Mesenchymal stem cell (in vitro differentiated cells and primary cell): ENCODE results near the gene USP28.

Experiments used
- DNase-seq: peaks from one replicate; pipeline ENCODE4 v3.0.0-alpha.2; 2013
- H2AFZ ChIP-seq: one replicate; pipeline ENCODE4 v1.6.1; 2013; ENCODE audit warnings: low read depth, mild to moderate bottlenecking, control low read depth, inconsistent platforms, low read length, moderate library complexity
- H2AK5ac ChIP-seq: 2 replicates; pipeline ENCODE4 v1.6.1; 2013; ENCODE audit warnings: low read length, moderate library complexity, mild to moderate bottlenecking, inconsistent platforms; ENCODE audit not compliant: severe bottlenecking
- H2BK120ac ChIP-seq: one replicate; pipeline ENCODE4 v1.6.1; 2013; ENCODE audit warnings: low read depth, mild to moderate bottlenecking, inconsistent platforms, low read length, moderate library complexity
- H2BK12ac ChIP-seq, 2 experiments: one replicate each; pipeline ENCODE4 v1.6.1; 2013; ENCODE audit warnings: inconsistent platforms in 2 of 2, low read length in 2 of 2, mild to moderate bottlenecking in 2 of 2, moderate library complexity in 2 of 2, control low read depth in 1 of 2
- H2BK15ac ChIP-seq: one replicate; pipeline ENCODE4 v1.6.1; 2013; ENCODE audit warnings: mild to moderate bottlenecking, low read depth, inconsistent platforms; ENCODE audit not compliant: poor library complexity, severe bottlenecking
- H2BK5ac ChIP-seq: 2 replicates; pipeline ENCODE4 v1.6.1; 2013; ENCODE audit warnings: low read depth, mild to moderate bottlenecking, low read length, control low read depth, inconsistent platforms; ENCODE audit not compliant: poor library complexity, severe bottlenecking
- H3K14ac ChIP-seq, 2 experiments: one replicate each; pipeline ENCODE4 v1.6.1; 2013; ENCODE audit warnings: inconsistent platforms in 2 of 2, low read length in 2 of 2, control low read depth in 1 of 2, mild to moderate bottlenecking in 1 of 2, moderate library complexity in 1 of 2
- H3K18ac ChIP-seq, 2 experiments: one replicate each; pipeline ENCODE4 v1.6.1; 2013; ENCODE audit warnings: inconsistent platforms in 2 of 2, low read length in 2 of 2, control low read depth in 1 of 2, low read depth in 1 of 2, mild to moderate bottlenecking in 1 of 2
- H3K23ac ChIP-seq, 2 experiments: one replicate each; pipeline ENCODE4 v1.6.1; 2013; ENCODE audit warnings: inconsistent platforms in 2 of 2, low read length in 2 of 2, mild to moderate bottlenecking in 2 of 2, moderate library complexity in 2 of 2, control low read depth in 1 of 2
- H3K27ac ChIP-seq: 2 replicates; pipeline ENCODE4 v1.5.1; 2013; ENCODE audit warnings: mild to moderate bottlenecking, moderate library complexity, low read length, control low read depth, inconsistent platforms; ENCODE audit not compliant: poor library complexity, severe bottlenecking
- H3K27me3 ChIP-seq, 2 experiments: 2 replicates each; pipeline versions ENCODE4 v1.6.1 to v1.7.0; 2013; ENCODE audit warnings: low read length in 2 of 2, mild to moderate bottlenecking in 2 of 2, moderate library complexity in 2 of 2, control low read depth in 1 of 2, inconsistent platforms in 1 of 2; ENCODE audit not compliant: control insufficient read depth in 1 of 2, insufficient read depth in 1 of 2
- H3K36me3 ChIP-seq, 2 experiments: 2 replicates each; pipeline versions ENCODE4 v1.6.1 to v1.7.0; 2013; ENCODE audit warnings: low read length in 2 of 2, control low read depth in 1 of 2, inconsistent platforms in 1 of 2, low read depth in 1 of 2, mild to moderate bottlenecking in 1 of 2; ENCODE audit not compliant: insufficient read depth in 2 of 2, control insufficient read depth in 1 of 2
- H3K4ac ChIP-seq, 2 experiments: one replicate each; pipeline ENCODE4 v1.6.1; 2013; ENCODE audit warnings: inconsistent platforms in 2 of 2, low read length in 2 of 2, mild to moderate bottlenecking in 2 of 2, moderate library complexity in 2 of 2, control low read depth in 1 of 2, low read depth in 1 of 2
- H3K4me1 ChIP-seq: 2 replicates; pipeline ENCODE4 v1.6.1; 2013; ENCODE audit warnings: low read depth, low read length, control low read depth; ENCODE audit not compliant: control insufficient read depth, insufficient read depth
- H3K4me2 ChIP-seq: 2 replicates; pipeline ENCODE4 v1.6.1; 2013; ENCODE audit warnings: low read length, mild to moderate bottlenecking, inconsistent platforms; ENCODE audit not compliant: poor library complexity, severe bottlenecking
- H3K4me3 ChIP-seq, 2 experiments: 2 replicates each; pipeline versions ENCODE4 v1.5.1 to v1.7.0; 2013; ENCODE audit warnings: low read length in 2 of 2, mild to moderate bottlenecking in 2 of 2, control low read depth in 1 of 2, low read depth in 1 of 2; ENCODE audit not compliant: insufficient read depth in 1 of 2
- H3K79me1 ChIP-seq: replicated peaks from 2 replicates; pipeline ENCODE4 v1.6.1; 2013; ENCODE audit warnings: mild to moderate bottlenecking, control low read depth, low read length, inconsistent platforms; ENCODE audit not compliant: poor library complexity, severe bottlenecking
- H3K9ac ChIP-seq: 2 replicates; pipeline ENCODE4 v1.7.0; 2013; ENCODE audit warnings: mild to moderate bottlenecking, low read length, moderate library complexity
- H3K9me3 ChIP-seq: 2 replicates; pipeline ENCODE4 v1.7.0; 2013; ENCODE audit warnings: mild to moderate bottlenecking, low read length; ENCODE audit not compliant: control insufficient read depth
- H4K8ac ChIP-seq: one replicate; pipeline ENCODE4 v1.6.1; 2013; ENCODE audit warnings: inconsistent platforms, mild to moderate bottlenecking, low read length, moderate library complexity
- H4K91ac ChIP-seq: one replicate; pipeline ENCODE4 v1.6.1; 2013; ENCODE audit warnings: mild to moderate bottlenecking, low read length, inconsistent platforms
- WGBS: methylation state at CpG from one replicate; pipeline ENCODE4 v1.1.7; 2013; ENCODE audit warnings: mixed read lengths; 5-methylcytosine and 5-hydroxymethylcytosine counted together

The USP28 gene

GRCh38 chr11:113873236-113873626, 2.1 kb downstream of the USP28 start:
- H3K27ac ChIP-seq = no peak overlapping the region
- H2AFZ ChIP-seq = no peak overlapping the region
- peaks cover 17% of the 10 kb centered on the region for H3K79me1 ChIP-seq
- no peak overlapping the region for H3K23ac ChIP-seq
- 27% methylated on average over 5 of the region's 5 CpGs for WGBS
- no peak overlapping the region for H2BK5ac ChIP-seq
- no peak overlapping the region for H3K14ac ChIP-seq
- H3K4me3 ChIP-seq = peak overlapping the region in 1 of 2 experiments; percentile 49
- no peak overlapping the region for H2AK5ac ChIP-seq
- H4K8ac ChIP-seq = no peak overlapping the region
- no peaks in the 10 kb centered on the region for H3K27me3 ChIP-seq
- H3K36me3 ChIP-seq = no peaks in the 10 kb centered on the region
- H3K9ac ChIP-seq = no peak overlapping the region
- no peak overlapping the region for H2BK12ac ChIP-seq
- H3K4me2 ChIP-seq = peak overlapping the region; percentile 55
- no peak overlapping the region for H2BK120ac ChIP-seq
- no peak overlapping the region for H3K18ac ChIP-seq
- no peak overlapping the region for H4K91ac ChIP-seq
- no peaks in the 10 kb centered on the region for H3K9me3 ChIP-seq
- no peak overlapping the region for H2BK15ac ChIP-seq
- DNase-seq = peak; percentile 32
- H3K4ac ChIP-seq = no peak overlapping the region
- peaks cover 5% of the 10 kb centered on the region for H3K4me1 ChIP-seq

DNA sequence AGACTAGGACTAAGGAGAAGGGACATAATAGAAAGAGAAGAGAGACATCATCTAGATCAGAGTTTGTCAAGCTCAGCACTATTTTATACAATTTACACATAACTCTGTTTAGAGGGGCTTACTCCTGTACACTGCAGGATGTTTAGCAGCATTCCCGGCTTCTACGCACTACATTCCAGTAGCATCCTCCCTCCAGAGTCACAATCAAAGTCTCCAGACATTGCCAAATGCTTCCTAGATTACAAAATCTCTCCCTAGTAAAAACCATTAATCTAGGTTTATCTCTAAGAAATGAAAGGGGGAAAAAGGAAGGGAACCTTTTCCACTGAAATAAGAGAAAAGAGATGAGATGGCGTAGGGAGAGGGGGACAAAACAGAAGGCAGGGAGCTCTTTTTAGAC, 4.0 kb downstream of the USP28 start:
- H3K4me3 ChIP-seq = no peak overlapping the region
- H3K4me2 ChIP-seq = no peak overlapping the region
- H3K14ac ChIP-seq = no peak overlapping the region
- H3K36me3 ChIP-seq = peaks cover 0 to 4% of the 10 kb centered on the region in 2 experiments
- no peak overlapping the region for H2BK5ac ChIP-seq
- no peak overlapping the region for H2AK5ac ChIP-seq
- no peak overlapping the region for H2BK120ac ChIP-seq
- H3K4me1 ChIP-seq = peaks cover 5% of the 10 kb centered on the region
- H2BK15ac ChIP-seq = no peak overlapping the region
- H3K79me1 ChIP-seq = peaks cover 16% of the 10 kb centered on the region
- H2BK12ac ChIP-seq = no peak overlapping the region
- H4K8ac ChIP-seq = no peak overlapping the region
- peak; percentile 8 for DNase-seq
- H3K18ac ChIP-seq = no peak overlapping the region
- no peak overlapping the region for H3K4ac ChIP-seq
- no peak overlapping the region for H3K23ac ChIP-seq
- no peak overlapping the region for H3K9ac ChIP-seq
- H3K9me3 ChIP-seq = no peaks in the 10 kb centered on the region
- H3K27ac ChIP-seq = no peak overlapping the region
- no peaks in the 10 kb centered on the region for H3K27me3 ChIP-seq
- 91% methylated on average over 3 of the region's 3 CpGs for WGBS
- H4K91ac ChIP-seq = no peak overlapping the region
- no peak overlapping the region for H2AFZ ChIP-seq

DNA sequence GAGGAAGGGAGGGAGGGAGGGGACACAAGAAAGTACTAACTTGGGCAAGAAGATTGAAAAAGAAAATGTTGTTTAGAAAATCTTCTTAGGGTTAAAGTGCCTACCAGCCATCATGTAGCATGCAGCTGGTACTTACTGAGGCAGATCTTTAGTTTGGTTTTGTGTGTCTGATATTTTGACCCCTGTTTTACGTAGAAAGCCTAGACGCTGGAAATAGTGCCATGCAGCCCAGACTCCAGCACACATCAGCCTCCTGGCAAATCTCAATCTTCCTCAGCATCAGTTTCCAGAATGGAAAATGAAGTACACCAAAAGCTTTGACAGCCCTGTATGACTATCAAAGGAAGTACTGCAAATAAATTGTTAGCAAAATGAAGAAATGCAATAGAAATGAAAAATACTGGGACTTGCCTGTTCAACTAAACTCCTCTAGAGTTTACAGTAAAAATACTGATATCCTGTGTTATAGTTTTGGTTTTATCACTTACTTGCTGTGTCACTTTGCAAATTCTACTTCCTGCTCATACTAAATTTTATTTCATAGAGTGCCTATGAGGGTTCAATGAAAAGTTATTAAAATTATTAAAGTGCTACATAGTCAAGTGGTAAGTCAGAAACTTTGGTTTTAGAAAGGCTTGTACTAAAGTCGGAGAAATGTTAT, 7.4 kb downstream of the USP28 start:
- Histone ChIP-seq H3K36me3 (peaks cover 0 to 4% of the 10 kb centered on the region in 2 experiments), H3K27me3 (no peaks in the 10 kb centered on the region), H2BK15ac (no peak overlapping the region), H3K4me2 (no peak overlapping the region), H2BK12ac (no peak overlapping the region), H3K9me3 (no peaks in the 10 kb centered on the region), H2AFZ (no peak overlapping the region), H3K9ac (no peak overlapping the region), H2BK120ac (no peak overlapping the region), H3K4ac (no peak overlapping the region), H2AK5ac (no peak overlapping the region), H2BK5ac (no peak overlapping the region), H3K23ac (no peak overlapping the region), H4K91ac (no peak overlapping the region), H3K4me3 (no peak overlapping the region), H3K79me1 (peaks cover 29% of the 10 kb centered on the region), H3K18ac (no peak overlapping the region), H3K14ac (no peak overlapping the region), H4K8ac (no peak overlapping the region), H3K27ac (no peak overlapping the region), H3K4me1 (no peaks in the 10 kb centered on the region)
- WGBS = 100% methylated on average over 3 of the region's 3 CpGs
- DNase-seq = no peak

DNA sequence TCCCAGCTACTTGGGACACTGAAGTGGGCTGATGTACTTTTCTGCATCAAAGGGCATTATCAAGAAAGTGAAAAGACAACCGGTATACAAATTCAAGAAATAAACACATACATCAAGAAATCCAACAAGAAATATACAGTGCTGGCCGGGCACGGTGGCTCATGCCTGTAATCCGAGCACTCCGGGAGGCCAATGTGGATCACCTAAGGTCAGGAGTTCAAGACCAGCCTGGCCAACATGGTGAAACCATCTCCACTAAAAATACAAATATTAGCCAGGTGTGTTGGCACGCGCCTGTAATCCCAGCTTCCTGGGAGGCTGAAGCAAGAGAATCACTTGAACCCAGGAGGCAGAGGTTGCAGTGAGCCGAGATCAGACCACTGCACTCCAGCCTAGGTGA, 9.5 kb downstream of the USP28 start:
- no peak overlapping the region for H3K4me2 ChIP-seq
- no peak overlapping the region for H3K18ac ChIP-seq
- H3K9ac ChIP-seq = no peak overlapping the region
- no peak overlapping the region for H2BK120ac ChIP-seq
- H3K9me3 ChIP-seq = no peaks in the 10 kb centered on the region
- H4K91ac ChIP-seq = no peak overlapping the region
- no peak for DNase-seq
- H4K8ac ChIP-seq = no peak overlapping the region
- H2BK15ac ChIP-seq = no peak overlapping the region
- no peak overlapping the region for H2AFZ ChIP-seq
- H3K4me3 ChIP-seq = no peak overlapping the region
- H3K79me1 ChIP-seq = peaks cover 23% of the 10 kb centered on the region
- no peak overlapping the region for H3K27ac ChIP-seq
- no peaks in the 10 kb centered on the region for H3K4me1 ChIP-seq
- no peak overlapping the region for H3K4ac ChIP-seq
- H3K27me3 ChIP-seq = no peaks in the 10 kb centered on the region
- H3K36me3 ChIP-seq = peaks cover 0 to 4% of the 10 kb centered on the region in 2 experiments
- no peak overlapping the region for H2BK5ac ChIP-seq
- WGBS = 94% methylated on average over 8 of the region's 8 CpGs
- no peak overlapping the region for H3K14ac ChIP-seq
- H3K23ac ChIP-seq = no peak overlapping the region
- no peak overlapping the region for H2BK12ac ChIP-seq
- H2AK5ac ChIP-seq = no peak overlapping the region
